Measurements from ENCODE around the gene RBM5. TPM values are rescaled to one million over a fixed set of nuclear protein-coding genes. Genes with fewer than 3 reads are reported as not detected.
A peak's percentile ranks its signal among the peaks of the same experiment; 100 is the strongest.

Gene RBM5
- total and polyA plus RNA-seq, 2 donors from 2014 or later, result 51.0 to 149 TPM

DNA sequence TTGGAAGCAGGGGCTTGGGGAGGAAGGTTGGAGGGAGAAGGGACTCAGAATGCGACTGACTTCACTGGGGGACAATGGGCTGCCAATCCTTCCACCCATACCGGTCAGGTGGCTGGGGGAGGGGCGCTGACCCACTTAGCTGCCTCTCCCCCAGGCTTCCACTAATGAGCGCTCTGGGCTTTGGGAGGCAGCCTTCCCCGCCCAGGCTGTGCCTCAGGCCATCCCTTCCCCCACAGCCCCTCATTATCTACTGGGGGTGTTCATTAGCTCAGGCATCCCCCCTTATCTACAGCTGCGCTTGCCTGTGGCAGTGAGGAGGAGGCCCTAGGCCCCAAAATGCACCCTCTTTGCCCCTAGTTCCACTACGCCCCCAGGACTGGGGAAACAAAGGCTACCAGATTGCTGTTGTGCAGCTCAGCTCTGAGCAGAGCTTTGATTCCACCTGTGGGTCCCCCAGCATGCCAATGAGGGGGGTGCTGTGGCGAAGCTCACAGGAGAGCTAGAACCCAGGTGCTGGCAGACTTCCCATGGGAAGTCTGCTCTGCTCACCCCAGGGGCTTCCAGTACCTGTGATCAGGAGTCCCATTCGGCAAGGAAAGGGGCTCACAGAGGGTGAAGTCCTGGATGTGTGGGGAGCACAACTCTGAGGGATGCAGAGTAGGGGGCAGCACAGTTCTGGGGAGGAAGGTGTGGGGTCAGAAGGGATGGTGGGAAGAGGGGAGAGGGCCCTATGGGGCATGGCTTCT is 37.0 kb downstream of the RBM5 start:
- no peak overlapping the region for H3K27ac ChIP-seq (ENCODE audit: low read depth in 2 of 2, low read length in 2 of 2)
- no peaks in the 10 kb centered on the region for H3K27me3 ChIP-seq (ENCODE audit: control insufficient read depth, insufficient read depth, low read length)
- peaks cover 7 to 24% (median 9%) of the 10 kb centered on the region in 3 donors for H3K4me1 ChIP-seq (ENCODE audit: control insufficient read depth in 2 of 3, insufficient read depth in 2 of 3, low read depth in 1 of 3, low read length in 3 of 3)
- intact Hi-C loops (cut with DNase I), result no loop called here
- peaks cover 0 to 5% (median 0%) of the 10 kb centered on the region in 3 donors for H3K36me3 ChIP-seq (ENCODE audit: control insufficient read depth in 2 of 3, insufficient read depth in 3 of 3, low read length in 3 of 3)
- FAIRE-seq, result no peak
- H3K4me3 ChIP-seq (ENCODE audit: low read length in 3 of 3), result no peak overlapping the region
- no peak overlapping the region for H3K9ac ChIP-seq (ENCODE audit: low read length in 3 of 3)
- peak in 3 of 5 donors; percentile 43 to 79 (median 60) for DNase-seq
- TF ChIP-seq, protein P1, sequence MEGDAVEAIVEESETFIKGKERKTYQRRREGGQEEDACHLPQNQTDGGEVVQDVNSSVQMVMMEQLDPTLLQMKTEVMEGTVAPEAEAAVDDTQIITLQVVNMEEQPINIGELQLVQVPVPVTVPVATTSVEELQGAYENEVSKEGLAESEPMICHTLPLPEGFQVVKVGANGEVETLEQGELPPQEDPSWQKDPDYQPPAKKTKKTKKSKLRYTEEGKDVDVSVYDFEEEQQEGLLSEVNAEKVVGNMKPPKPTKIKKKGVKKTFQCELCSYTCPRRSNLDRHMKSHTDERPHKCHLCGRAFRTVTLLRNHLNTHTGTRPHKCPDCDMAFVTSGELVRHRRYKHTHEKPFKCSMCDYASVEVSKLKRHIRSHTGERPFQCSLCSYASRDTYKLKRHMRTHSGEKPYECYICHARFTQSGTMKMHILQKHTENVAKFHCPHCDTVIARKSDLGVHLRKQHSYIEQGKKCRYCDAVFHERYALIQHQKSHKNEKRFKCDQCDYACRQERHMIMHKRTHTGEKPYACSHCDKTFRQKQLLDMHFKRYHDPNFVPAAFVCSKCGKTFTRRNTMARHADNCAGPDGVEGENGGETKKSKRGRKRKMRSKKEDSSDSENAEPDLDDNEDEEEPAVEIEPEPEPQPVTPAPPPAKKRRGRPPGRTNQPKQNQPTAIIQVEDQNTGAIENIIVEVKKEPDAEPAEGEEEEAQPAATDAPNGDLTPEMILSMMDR (IDR thresholded peaks at IDR 0.05; ENCODE audit: borderline replicate concordance, extremely low read depth, insufficient read depth), result no peak
- H3K9me3 ChIP-seq (ENCODE audit: control insufficient read depth in 2 of 3, insufficient read depth in 1 of 3, low read length in 3 of 3), result no peaks in the 10 kb centered on the region

DNA sequence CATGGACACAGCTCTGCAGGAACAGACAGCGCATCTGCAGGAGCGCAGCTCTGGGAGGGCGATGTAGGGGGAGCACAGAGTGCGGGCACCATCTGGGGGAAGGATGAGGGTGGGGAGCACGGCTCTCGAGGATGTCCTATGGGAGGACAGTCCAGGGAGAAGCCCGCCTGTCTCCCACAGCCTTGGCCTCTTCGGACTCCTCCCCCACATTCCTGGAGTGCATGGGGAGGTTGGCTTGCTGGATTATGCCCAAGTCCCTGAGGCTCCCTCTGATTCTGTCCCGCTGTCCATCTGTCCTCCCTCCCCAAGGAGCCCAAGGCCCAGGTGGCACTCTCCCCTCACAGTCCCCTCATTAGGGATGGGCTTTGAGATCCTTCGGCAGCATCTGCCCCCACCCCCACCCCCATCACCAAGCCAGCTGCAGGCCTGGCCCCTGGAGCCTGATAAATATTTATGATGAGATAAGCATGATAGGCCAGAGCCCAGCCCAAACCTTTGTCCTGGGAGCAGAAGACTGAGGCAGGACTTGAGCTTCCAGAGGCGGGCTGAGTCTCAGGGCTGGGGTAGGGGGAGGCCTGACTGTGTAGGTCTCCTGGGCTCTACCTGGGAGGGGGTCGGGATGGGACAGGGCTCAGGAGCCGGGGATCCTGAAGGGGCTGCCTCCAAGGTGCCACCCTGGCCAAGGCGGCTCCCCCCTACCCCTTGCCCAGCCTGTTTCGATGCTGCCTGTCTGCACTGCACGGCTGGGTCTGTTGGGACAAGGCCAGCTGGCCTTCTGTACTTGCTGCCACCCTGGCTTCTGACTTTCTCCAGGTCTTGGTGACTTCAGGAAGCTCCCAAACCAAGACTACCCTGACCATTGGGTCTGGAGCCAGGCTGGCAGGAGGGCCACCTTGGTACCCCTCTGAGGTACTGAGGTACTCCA is 37.8 kb downstream of the RBM5 start:
- FAIRE-seq (no peak), DNase-seq (peak; percentile 72 to 94 (median 89))
- Histone ChIP-seq H3K36me3 (ENCODE audit: control insufficient read depth in 2 of 3, insufficient read depth in 3 of 3, low read length in 3 of 3) (no peaks in the 10 kb centered on the region), H3K27me3 (ENCODE audit: control insufficient read depth, insufficient read depth, low read length) (no peaks in the 10 kb centered on the region), H3K4me3 (ENCODE audit: low read length in 3 of 3) (no peak overlapping the region), H3K4me1 (ENCODE audit: control insufficient read depth in 2 of 3, insufficient read depth in 2 of 3, low read depth in 1 of 3, low read length in 3 of 3) (peaks cover 7 to 24% (median 9%) of the 10 kb centered on the region in 3 donors), H3K27ac (ENCODE audit: low read depth in 2 of 2, low read length in 2 of 2) (no peak overlapping the region), H3K9me3 (ENCODE audit: control insufficient read depth in 2 of 3, insufficient read depth in 1 of 3, low read length in 3 of 3) (no peaks in the 10 kb centered on the region), H3K9ac (ENCODE audit: low read length in 3 of 3) (no peak overlapping the region)
- intact Hi-C loops (cut with DNase I), result no loop called here
- TF ChIP-seq, protein P1 (IDR thresholded peaks at IDR 0.05; ENCODE audit: borderline replicate concordance, extremely low read depth, insufficient read depth), result no peak

DNA sequence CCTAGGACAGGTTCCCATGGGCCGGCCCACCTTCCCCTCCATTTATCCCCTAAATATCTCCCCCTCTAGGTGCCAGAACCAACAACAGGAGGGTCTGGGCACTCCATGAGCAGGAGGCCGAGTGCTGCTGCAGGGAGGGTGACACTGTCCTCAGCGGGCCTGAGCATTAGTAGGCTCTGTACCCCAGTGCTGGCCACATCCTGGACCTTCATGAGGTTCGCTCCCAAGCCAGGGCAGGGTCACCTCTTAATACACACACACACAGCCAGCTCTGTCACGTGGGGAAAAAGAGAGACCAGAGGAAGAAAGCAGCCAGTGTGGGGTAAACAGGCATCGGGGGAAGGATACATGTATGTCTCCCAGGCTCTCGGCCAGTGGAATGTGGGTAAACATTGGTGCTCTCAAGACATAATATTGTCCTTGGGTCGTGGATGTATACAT is 38.6 kb downstream of the RBM5 start:
- Histone ChIP-seq H3K27me3 (ENCODE audit: control insufficient read depth, insufficient read depth, low read length) (no peaks in the 10 kb centered on the region), H3K9ac (ENCODE audit: low read length in 3 of 3) (no peak overlapping the region), H3K36me3 (ENCODE audit: control insufficient read depth in 2 of 3, insufficient read depth in 3 of 3, low read length in 3 of 3) (no peaks in the 10 kb centered on the region), H3K9me3 (ENCODE audit: control insufficient read depth in 2 of 3, insufficient read depth in 1 of 3, low read length in 3 of 3) (no peaks in the 10 kb centered on the region), H3K27ac (ENCODE audit: low read depth in 2 of 2, low read length in 2 of 2) (no peak overlapping the region), H3K4me1 (ENCODE audit: control insufficient read depth in 2 of 3, insufficient read depth in 2 of 3, low read depth in 1 of 3, low read length in 3 of 3) (peaks cover 7 to 22% (median 9%) of the 10 kb centered on the region in 3 donors), H3K4me3 (ENCODE audit: low read length in 3 of 3) (no peak overlapping the region)
- TF ChIP-seq, protein P1 (IDR thresholded peaks at IDR 0.05; ENCODE audit: borderline replicate concordance, extremely low read depth, insufficient read depth), result no peak
- intact Hi-C loops (cut with DNase I), result no loop called here
- FAIRE-seq, result no peak
- DNase-seq, result peak in 2 of 5 donors; percentile 46 to 57
